ENCODE measurements around the gene FLOT2.

GRCh38 chr17:28887871-28888471 is 9.6 kb downstream of the FLOT2 start:
- TF ChIP-seq ZNF384 (IDR thresholded peaks at IDR 0.05) = no peak
- no peak for TF ChIP-seq SP1 (IDR thresholded peaks at IDR 0.05)
- TF ChIP-seq FOXM1 (IDR thresholded peaks at IDR 0.05; ENCODE audit: borderline replicate concordance) = no peak
- TF ChIP-seq FOXA1 (IDR thresholded peaks at IDR 0.05) = no peak
- TF ChIP-seq, protein P1, sequence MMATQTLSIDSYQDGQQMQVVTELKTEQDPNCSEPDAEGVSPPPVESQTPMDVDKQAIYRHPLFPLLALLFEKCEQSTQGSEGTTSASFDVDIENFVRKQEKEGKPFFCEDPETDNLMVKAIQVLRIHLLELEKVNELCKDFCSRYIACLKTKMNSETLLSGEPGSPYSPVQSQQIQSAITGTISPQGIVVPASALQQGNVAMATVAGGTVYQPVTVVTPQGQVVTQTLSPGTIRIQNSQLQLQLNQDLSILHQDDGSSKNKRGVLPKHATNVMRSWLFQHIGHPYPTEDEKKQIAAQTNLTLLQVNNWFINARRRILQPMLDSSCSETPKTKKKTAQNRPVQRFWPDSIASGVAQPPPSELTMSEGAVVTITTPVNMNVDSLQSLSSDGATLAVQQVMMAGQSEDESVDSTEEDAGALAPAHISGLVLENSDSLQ (IDR thresholded peaks at IDR 0.05) = no peak
- TF ChIP-seq NFRKB (IDR thresholded peaks at IDR 0.05) = no peak
- no peak for TF ChIP-seq CTBP1 (IDR thresholded peaks at IDR 0.05; ENCODE audit: borderline replicate concordance)
- TF ChIP-seq BHLHE40 (IDR thresholded peaks at IDR 0.05; ENCODE audit: borderline replicate concordance) = no peak
- TF ChIP-seq ARNT (IDR thresholded peaks at IDR 0.05) = no peak
- TF ChIP-seq FOXK2 (IDR thresholded peaks at IDR 0.05) = no peak
- TF ChIP-seq L3MBTL2 (conservative IDR thresholded peaks at IDR 0.05) = no peak
- no peak for TF ChIP-seq TARDBP (IDR thresholded peaks at IDR 0.05)

Data from HEK293T (cell line).